HG02885 (cell line): ENCODE measurements around the gene SND1.

Experiments
- ATAC-seq: cut with Tn5 transposase; IDR thresholded peaks from one replicate; pipeline ENCODE4 v1.9.1; 2021; ENCODE audit warnings: mild to moderate bottlenecking; ENCODE audit not compliant: unreplicated experiment, poor library complexity

Gene SND1

GRCh38 chr7:127973832-127974231, 321.8 kb downstream of the SND1 start:
- no peak for ATAC-seq

DNA sequence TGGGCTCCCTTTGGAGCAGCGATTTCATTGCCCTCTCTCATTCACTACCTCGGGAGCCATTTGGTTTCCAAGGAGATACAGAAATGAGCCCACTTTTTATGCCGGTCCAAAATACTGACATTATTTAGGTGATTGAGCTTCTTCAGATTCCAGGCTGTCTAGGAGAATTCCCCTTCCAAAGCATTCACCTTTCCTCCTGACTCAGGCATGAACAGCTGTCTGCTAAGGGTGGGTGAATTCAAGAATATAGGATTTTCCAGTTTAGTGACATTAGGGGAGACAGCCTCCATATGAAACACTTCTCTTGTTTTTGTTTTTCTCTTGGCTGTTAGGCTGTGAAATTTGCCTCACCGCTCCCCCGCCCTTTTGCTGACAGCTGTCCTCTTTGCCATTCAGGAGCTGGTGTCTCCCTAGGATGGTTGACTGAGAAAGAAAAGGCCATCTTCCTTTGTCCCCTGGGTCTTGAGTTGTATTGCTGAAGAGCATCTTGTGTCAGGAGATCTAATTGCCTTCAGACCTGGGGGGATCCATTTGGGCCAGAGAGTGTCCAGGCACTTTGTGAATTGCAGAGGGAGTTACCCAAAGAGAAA, 322.5 kb downstream of the SND1 start:
- no peak for ATAC-seq

DNA sequence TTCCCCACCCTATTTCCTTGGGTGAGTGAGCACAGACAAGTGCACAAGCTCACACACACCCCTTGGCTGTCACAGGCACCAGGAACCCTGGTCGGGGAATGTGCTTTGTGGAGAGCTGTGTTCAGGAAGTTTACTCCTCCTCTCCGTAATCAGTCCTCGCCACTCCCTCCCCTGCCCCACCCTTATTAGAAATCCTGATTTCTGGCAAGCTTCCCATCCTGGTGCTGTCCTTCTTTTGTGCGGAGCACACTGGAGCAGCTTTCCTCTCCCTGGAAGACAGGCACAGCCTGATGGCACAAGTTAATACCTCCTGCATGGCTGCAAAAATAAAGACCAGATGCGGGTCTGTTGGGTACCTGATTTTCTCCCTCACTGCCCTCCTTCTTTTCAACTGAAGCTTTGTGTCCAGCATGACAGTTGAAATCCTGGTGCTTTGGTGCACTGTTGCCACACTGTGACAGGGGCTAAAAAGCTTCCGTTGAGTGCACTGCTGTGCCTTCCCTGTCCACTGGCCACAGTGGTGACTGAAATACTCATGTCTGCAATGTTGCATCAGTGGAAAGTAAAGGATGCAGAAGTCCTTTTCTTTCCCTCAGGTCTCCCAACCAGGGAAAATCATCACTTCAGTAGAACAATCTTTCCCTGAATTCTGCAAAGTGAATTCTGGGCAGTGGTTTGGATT, 324.2 kb downstream of the SND1 start:
- no peak for ATAC-seq

DNA sequence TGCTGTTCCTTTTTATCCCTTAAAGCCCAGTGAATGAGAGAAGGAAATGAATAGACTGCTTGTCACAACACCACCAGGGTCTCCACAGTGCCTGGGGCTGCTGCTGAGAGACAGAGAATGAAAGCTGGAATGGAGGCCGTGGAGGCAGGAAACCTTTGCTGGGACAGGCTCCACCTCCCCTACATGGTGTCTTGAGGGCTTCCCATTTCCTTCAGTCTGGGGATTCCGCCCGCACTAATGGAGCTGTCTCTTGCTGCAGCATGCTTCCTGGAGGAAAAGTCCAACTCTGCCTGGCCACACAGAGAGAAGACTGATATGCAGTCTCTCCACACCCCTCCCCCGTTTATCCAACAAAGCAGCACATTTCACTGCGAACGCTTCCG, 324.7 kb downstream of the SND1 start:
- no peak for ATAC-seq

GRCh38 chr7:127978421-127978820, 326.4 kb downstream of the SND1 start:
- no peak for ATAC-seq

DNA sequence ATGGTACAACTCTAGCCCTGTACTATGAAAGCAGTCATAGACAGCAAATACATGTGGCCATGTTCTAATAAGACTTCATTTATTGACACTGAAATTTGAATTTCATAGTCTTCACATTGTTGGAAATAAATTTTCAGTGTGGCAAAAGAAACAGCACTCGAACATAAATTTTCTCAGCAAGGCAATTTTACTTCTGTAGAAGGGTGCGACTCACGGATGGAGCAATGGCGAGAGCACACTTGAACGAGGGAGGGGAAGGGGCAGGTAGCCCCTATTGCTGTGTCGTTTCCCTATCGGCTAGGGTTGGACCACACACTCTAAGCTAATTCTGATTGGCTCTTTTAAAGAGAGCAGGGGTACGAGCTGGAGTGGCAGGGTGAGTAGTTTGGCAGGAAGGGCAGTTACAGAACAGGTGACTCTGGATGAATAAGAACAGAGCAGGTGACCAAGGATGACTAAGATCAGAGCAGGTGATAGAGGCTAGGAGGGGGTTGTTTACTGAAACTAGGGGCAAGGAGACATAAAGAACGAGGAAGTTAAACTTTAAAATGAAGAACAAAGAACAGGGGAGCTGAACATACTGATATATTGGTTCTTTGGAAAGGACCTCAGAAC, 327.2 kb downstream of the SND1 start:
- ATAC-seq, result no peak

- no peak for ATAC-seq
Observed at GRCh38 chr7:127979728-127980126, 327.7 kb downstream of the SND1 start.

GRCh38 chr7:127980901-127981300, 328.9 kb downstream of the SND1 start:
- ATAC-seq, result no peak

DNA sequence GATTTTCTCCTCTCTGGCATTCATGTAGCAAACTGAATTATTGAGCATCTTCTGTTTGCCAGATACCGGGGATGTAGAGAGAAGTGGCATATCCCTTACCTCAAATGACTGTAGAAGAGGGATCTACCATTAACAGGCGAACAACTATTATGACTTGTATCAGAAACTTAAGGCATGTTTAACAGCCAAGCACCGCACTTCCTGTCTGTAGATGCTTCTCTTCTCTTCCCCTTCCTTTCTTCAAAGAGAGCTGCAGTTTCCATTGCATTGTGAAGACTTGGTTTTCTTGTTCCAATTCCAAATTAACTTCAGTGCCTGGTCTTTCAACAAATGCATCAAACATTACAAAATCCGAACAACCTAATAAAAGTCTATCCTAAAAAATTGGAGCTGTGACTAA, 330.0 kb downstream of the SND1 start:
- ATAC-seq, result no peak

DNA sequence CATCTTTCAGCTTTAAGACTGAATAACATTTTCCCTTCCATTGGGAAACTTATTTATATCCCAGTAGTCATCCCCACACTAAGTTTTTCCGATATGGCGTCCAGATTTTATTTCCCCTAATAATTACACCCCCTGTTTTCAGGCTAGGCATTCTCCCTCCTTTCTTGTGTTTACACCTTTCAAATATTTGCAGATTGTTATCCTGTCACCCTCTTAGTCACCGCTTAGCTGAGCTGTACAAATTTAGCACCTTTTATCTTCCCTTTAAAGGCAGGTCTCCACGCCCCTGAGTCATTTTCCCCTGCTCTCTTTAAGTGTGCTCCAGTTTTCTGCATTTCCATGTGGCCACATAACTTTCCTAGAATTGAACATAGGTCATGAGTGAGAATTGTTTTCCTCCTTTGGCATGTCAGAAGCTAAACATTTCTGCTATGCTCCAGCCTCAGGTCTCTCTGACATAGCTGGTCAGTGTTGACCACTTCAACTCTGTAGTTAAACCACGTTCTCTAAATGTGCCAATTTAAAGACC, 331.9 kb downstream of the SND1 start:
- ATAC-seq, result no peak

DNA sequence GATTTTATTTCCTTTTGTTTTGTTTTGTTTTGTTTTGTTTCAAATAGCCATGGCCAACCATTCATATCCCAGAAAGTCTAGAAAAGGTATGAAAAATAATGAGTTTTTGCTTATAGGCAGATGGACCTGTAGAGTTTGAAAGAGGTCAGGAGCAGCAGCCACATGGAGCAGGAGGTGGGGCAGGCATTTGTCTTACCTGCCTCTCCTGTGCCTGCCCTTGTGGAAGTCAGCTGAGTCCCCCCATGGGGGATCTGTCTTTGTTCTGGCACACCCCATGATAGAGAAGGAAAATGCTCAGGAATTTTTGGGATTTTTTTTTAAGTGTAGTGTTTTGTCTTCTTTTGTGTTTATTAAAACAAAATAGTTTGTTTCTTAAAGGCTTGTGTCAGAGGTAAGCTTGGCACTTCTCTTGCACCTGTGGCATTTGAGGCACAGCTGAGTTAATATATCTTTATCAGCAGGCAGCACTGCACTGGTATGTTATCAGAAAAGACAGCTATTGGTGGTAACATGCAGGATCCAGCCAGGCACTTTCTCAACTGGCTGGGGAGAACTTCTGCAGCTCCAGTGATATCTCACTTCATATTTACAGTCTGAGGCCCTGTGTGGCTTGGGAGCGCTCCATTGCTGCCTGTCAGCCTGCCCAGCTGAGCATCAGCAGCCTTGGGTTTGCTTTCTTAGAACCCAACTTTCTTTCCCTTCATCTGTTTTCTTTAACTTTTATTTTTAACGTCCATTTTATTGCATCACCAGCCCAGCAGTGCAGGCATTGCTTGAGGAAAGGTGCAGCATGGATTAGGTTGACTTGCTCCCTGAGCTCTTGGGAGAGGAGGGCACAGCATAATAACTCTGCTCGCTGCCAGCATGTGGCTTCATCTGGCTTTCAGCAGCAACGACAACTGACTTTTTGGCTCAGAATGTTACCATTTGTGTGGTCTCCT, 334.9 kb downstream of the SND1 start:
- ATAC-seq, result no peak

- no peak for ATAC-seq
Observed at GRCh38 chr7:127988751-127989150, 336.8 kb downstream of the SND1 start.

DNA sequence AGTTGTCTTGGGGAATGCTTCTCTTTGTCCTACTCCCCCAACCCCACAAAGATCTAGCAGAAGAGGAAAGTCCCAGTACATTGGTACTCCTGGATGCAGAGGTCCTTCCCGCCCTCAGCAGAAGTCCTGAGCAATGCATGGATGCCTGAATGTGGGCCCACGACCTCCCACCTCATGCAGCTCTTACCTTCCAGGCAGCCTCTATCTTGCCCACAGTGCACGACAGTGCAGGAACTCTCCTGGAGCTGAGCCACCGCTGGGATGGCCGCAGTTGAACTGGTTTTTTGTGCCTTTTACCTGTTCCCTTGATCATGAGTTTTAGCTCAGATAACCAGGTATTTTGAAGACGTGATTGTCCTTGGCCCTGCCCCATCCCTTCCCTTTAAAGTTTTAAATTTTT, 341.3 kb downstream of the SND1 start:
- no peak for ATAC-seq

GRCh38 chr7:127993987-127994386, 342.0 kb downstream of the SND1 start:
- ATAC-seq, result no peak

GRCh38 chr7:127995156-127995880, 343.3 kb downstream of the SND1 start:
- ATAC-seq, result no peak

- ATAC-seq, result no peak
Observed at GRCh38 chr7:127995881-127996215, 343.9 kb downstream of the SND1 start.

- no peak for ATAC-seq
Observed at GRCh38 chr7:127996253-127997071, 344.5 kb downstream of the SND1 start.

- ATAC-seq, result no peak
Observed at GRCh38 chr7:127997226-127997922, 345.4 kb downstream of the SND1 start.

DNA sequence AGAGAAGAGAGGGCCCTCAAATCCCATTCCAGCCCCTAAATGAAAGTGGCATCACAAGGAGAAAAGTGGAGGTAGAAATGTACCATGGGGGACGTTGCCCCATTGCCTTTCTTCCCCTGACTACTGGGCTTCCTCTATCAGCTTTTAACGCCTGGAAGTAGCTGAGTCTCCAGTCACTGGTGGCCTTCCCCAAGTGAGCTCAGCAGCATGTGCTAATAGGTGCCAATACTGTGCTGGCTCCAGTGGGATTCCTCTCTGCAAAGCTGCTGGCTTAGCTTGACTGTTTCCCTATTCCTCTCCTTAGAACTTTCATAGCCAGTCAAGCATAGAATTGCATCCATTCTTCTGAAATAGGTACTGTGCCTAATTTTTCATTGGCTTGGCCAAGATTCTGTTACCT, 346.7 kb downstream of the SND1 start:
- ATAC-seq, result no peak
